Gastroesophageal sphincter (tissue), 3 donors: ENCODE results near the gene CAMK1D.

ENCODE experiments used
- CTCF ChIP-seq, 4 experiments: fragments of 200-600 bp in 2 of 4; fragments of 450-650 bp in 2 of 4; sonication (generic) in 1 of 4; IDR thresholded peaks; one replicate each; pipeline ENCODE4 v1.5.1; 2017 to 2019; ENCODE audit warnings: antibody characterized with exemption in 4 of 4, mild to moderate bottlenecking in 2 of 4, moderate library complexity in 2 of 4
- POLR2A ChIP-seq, 2 donors: fragments of 450-650 bp; IDR thresholded peaks; one replicate each; pipeline ENCODE4 v1.6.1; 2017; ENCODE audit warnings: antibody characterized with exemption in 2 of 2, mild to moderate bottlenecking in 2 of 2, moderate library complexity in 1 of 2

DNA sequence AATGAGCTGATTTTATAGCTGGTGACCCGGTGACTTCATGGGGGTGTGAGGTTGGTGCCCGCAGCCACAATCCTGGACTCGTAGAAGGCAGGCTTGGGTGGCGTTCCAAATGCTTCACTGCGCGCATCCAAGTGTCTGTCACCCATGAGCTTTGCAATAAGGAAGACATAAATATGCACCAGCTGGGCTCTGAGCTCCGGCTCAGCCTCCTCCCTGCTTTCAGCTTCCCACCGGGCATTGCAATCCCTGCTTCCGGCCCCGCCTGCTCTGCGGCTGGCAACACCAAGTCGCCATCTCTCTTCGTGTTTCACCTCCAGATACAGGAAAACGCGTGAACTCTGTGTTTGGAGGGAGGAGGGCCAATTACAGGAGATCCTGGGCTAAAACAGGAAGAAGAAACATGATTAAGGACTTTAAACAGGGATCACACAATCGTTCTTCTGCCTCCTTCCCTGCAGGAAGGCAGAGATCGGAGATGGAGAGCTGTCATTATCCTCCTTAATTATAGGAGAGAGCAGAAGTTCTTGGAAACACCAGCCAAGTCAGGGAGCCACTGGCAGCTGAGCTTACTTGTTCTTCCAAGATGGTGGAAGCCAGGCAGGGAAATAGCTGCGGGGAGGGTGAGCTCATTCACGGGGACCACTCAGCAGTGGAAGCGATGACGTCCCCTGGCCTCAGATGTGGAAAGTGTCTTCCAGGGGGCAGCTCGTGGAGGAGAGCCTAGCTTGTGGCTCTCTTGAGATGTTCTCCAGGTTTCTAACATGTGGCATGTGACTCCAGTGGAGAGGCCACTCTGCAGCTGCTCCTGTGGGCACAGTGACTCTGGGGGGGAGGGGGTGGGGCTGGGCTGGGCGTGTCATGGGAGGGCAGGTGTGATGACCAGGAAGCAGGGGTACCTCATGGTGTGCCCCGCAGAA, 134.9 kb downstream of the CAMK1D start:
- TF ChIP-seq CTCF (IDR thresholded peaks at IDR 0.05) = no peak
- TF ChIP-seq POLR2A (IDR thresholded peaks at IDR 0.05) = no peak
